IMR-90 (cell line): Measurements from ENCODE around the gene MBOAT2. TPM values are rescaled to one million over a fixed set of nuclear protein-coding genes. Genes with fewer than 3 reads are reported as not detected.

Source experiments
- ATAC-seq: fragments of 200-7000 bp; cut with Tn5 transposase; 2 replicates; pipeline ENCODE4 v1.9.1; 2020; ENCODE audit warnings: low read depth, mild to moderate bottlenecking, moderate library complexity
- BruUV-seq: library from RNA; stranded (reverse); fragments of 400-500 nt; replicated peaks from 2 replicates; lab custom pipeline; 2021; lab: Mats Ljungman, UMichigan
- CTCF ChIA-PET: fragments of 300-600 bp; formaldehyde crosslinking; extraction: SDS; loops from one replicate; lab custom pipeline; 2021; ENCODE audit warnings: antibody characterized with exemption; lab: Yijun Ruan, JAX
- POLR2A ChIA-PET: fragments of 300-600 bp; sonication (Branson Sonifier 250); formaldehyde crosslinking; loops from one replicate; lab custom pipeline; 2022; ENCODE audit warnings: antibody characterized with exemption; ENCODE audit not compliant: unreplicated experiment; lab: Charles Lee
- DNase-seq: peaks from one replicate; pipeline ENCODE4 v3.0.0; 2013
- H2AFZ ChIP-seq: replicated peaks from 2 replicates; pipeline ENCODE3; 2013; ENCODE audit warnings: low read length, mild to moderate bottlenecking; ENCODE audit not compliant: poor library complexity
- H2AK5ac ChIP-seq: 2 replicates; pipeline ENCODE4 v1.6.1; 2013; ENCODE audit warnings: low read depth, low read length, inconsistent platforms
- H2AK9ac ChIP-seq: replicated peaks from 2 replicates; pipeline ENCODE3; 2013; ENCODE audit warnings: mild to moderate bottlenecking, low read depth, low read length, moderate library complexity; ENCODE audit not compliant: poor library complexity
- H2BK120ac ChIP-seq: 2 replicates; pipeline ENCODE4 v1.6.1; 2013; ENCODE audit warnings: low read depth, low read length, inconsistent platforms
- H2BK15ac ChIP-seq: 3 replicates; pipeline ENCODE4 v1.6.1; 2013; ENCODE audit warnings: low read depth, low read length, inconsistent platforms
- H2BK20ac ChIP-seq: 2 replicates; pipeline ENCODE4 v1.6.1; 2013; ENCODE audit warnings: low read depth, mild to moderate bottlenecking, inconsistent platforms, low read length, moderate library complexity
- H2BK5ac ChIP-seq: 2 replicates; pipeline ENCODE4 v1.6.1; 2013; ENCODE audit warnings: mild to moderate bottlenecking, low read depth, low read length, inconsistent platforms; ENCODE audit not compliant: poor library complexity, severe bottlenecking
- H3K14ac ChIP-seq: replicated peaks from 2 replicates; pipeline ENCODE4 v1.6.1; 2013; ENCODE audit warnings: low read depth, low read length, inconsistent platforms
- H3K18ac ChIP-seq: 2 replicates; pipeline ENCODE4 v1.6.1; 2013; ENCODE audit warnings: low read depth, low read length, control low read depth
- H3K23ac ChIP-seq: 2 replicates; pipeline ENCODE4 v1.6.1; 2013; ENCODE audit warnings: low read depth, low read length, inconsistent platforms
- H3K27ac ChIP-seq: 2 replicates; pipeline ENCODE4 v1.5.1; 2013; ENCODE audit warnings: mild to moderate bottlenecking, control low read depth, low read length; ENCODE audit not compliant: insufficient read depth
- H3K27me3 ChIP-seq: 2 replicates; pipeline ENCODE4 v1.6.1; 2013; ENCODE audit warnings: low read length; ENCODE audit not compliant: control insufficient read depth, insufficient read depth
- H3K36me3 ChIP-seq: 2 replicates; pipeline ENCODE4 v1.6.1; 2013; ENCODE audit warnings: low read length, mixed read lengths; ENCODE audit not compliant: control insufficient read depth, insufficient read depth
- H3K4ac ChIP-seq: 2 replicates; pipeline ENCODE4 v1.6.1; 2013; ENCODE audit warnings: low read depth, low read length, inconsistent platforms
- H3K4me1 ChIP-seq: 2 replicates; pipeline ENCODE4 v1.6.1; 2013; ENCODE audit warnings: low read length, mixed read lengths; ENCODE audit not compliant: control insufficient read depth, insufficient read depth
- H3K4me2 ChIP-seq: 2 replicates; pipeline ENCODE4 v1.6.1; 2013; ENCODE audit warnings: low read depth, mild to moderate bottlenecking, control low read depth, low read length, moderate library complexity
- H3K4me3 ChIP-seq: 2 replicates; pipeline ENCODE4 v1.5.1; 2013; ENCODE audit warnings: low read depth, mild to moderate bottlenecking, control low read depth, low read length, moderate library complexity; ENCODE audit not compliant: insufficient read depth
- H3K56ac ChIP-seq: 2 replicates; pipeline ENCODE4 v1.6.1; 2013; ENCODE audit warnings: low read length, inconsistent platforms; ENCODE audit not compliant: insufficient read depth; ENCODE audit errors: extremely low read depth
- H3K79me1 ChIP-seq, 2 experiments: 2 replicates each; pipeline ENCODE4 v1.6.1; 2013; ENCODE audit warnings: low read length in 2 of 2, inconsistent platforms in 1 of 2, low read depth in 1 of 2
- H3K9ac ChIP-seq: 2 replicates; pipeline ENCODE4 v1.6.1; 2013; ENCODE audit warnings: low read depth, low read length, control low read depth
- H3K9me1 ChIP-seq: 2 replicates; pipeline ENCODE4 v1.6.1; 2013; ENCODE audit warnings: low read length, inconsistent platforms; ENCODE audit not compliant: insufficient read depth
- H3K9me3 ChIP-seq: 2 replicates; pipeline ENCODE4 v1.6.1; 2013; ENCODE audit warnings: low read length; ENCODE audit not compliant: control insufficient read depth, insufficient read depth
- H4K20me1 ChIP-seq: 2 replicates; pipeline ENCODE4 v1.6.1; 2013; ENCODE audit warnings: low read length, inconsistent platforms; ENCODE audit not compliant: insufficient read depth
- H4K5ac ChIP-seq: 2 replicates; pipeline ENCODE4 v1.6.1; 2013; ENCODE audit warnings: mild to moderate bottlenecking, low read depth, low read length, control low read depth
- H4K8ac ChIP-seq, 2 experiments: 2 replicates each; pipeline ENCODE4 v1.6.1; 2013; ENCODE audit warnings: low read depth in 2 of 2, low read length in 2 of 2, control low read depth in 1 of 2, inconsistent platforms in 1 of 2
- H4K91ac ChIP-seq: 2 replicates; pipeline ENCODE4 v1.6.1; 2013; ENCODE audit warnings: low read depth, low read length, inconsistent platforms; ENCODE audit not compliant: insufficient read depth
- BHLHE40 ChIP-seq: fragments of 150-350 bp; IDR thresholded peaks from 2 replicates; pipeline ENCODE4 v1.6.1; 2016; ENCODE audit warnings: mild to moderate bottlenecking, low read depth, low read length
- CEBPB ChIP-seq: IDR thresholded peaks from 2 replicates; pipeline ENCODE4 v1.6.1; 2012; ENCODE audit warnings: low read depth, low read length, improper control_type of control experiment
- MAZ ChIP-seq: IDR thresholded peaks from 2 replicates; pipeline ENCODE4 v1.6.1; 2012; ENCODE audit warnings: low read depth, mild to moderate bottlenecking, low read length, improper control_type of control experiment, moderate library complexity, borderline replicate concordance
- NFE2L2 ChIP-seq: fragments of 150-350 bp; IDR thresholded peaks from 2 replicates; pipeline ENCODE4 v1.6.1; 2016; ENCODE audit warnings: low read depth, mild to moderate bottlenecking, low read length
- POLR2A ChIP-seq: IDR thresholded peaks from 2 replicates; pipeline ENCODE4 v1.6.1; 2012; ENCODE audit warnings: mild to moderate bottlenecking, low read depth, low read length
- RCOR1 ChIP-seq: IDR thresholded peaks from 2 replicates; pipeline ENCODE4 v1.6.1; 2012; ENCODE audit warnings: mild to moderate bottlenecking, low read length, improper control_type of control experiment; ENCODE audit not compliant: insufficient replicate concordance
- RFX5 ChIP-seq: IDR thresholded peaks from 2 replicates; pipeline ENCODE4 v1.8.0; 2012; ENCODE audit warnings: low read depth, mild to moderate bottlenecking, low read length, moderate library complexity
- WGBS, 2 experiments: methylation state at CpG; one replicate each; pipeline versions ENCODE4 v1.1.5 to v1.1.7; 2013; ENCODE audit warnings: missing lambda C conversion rate in 2 of 2; ENCODE audit not compliant: insufficient read length in 1 of 2; ENCODE audit errors: extremely low coverage in 2 of 2; 5-methylcytosine and 5-hydroxymethylcytosine counted together
- dilution Hi-C: fragments of 300-500 bp; cut with HindIII; formaldehyde crosslinking; loops from one replicate; pipeline ENCODE4 v1.14.3; 2018; ENCODE audit warnings: low sequenced_read_pairs; ENCODE audit not compliant: unreplicated experiment
- in situ Hi-C: fragments of 300-500 bp; cut with MboI; formaldehyde crosslinking; loops from 3 replicates; pipeline ENCODE4 v1.14.3; 2019; ENCODE audit warnings: low sequenced_read_pairs, inconsistent platforms, mixed read lengths
- intact Hi-C: fragments of 100-400 bp; cut with micrococcal nuclease; formaldehyde crosslinking; loops from 2 replicates; pipeline ENCODE4 v1.10.0; 2022
- polyA plus RNA-seq, 3 experiments: library from polyadenylated mRNA; depleted of rRNA; stranded (reverse); fragments of >200 nt; gene quantifications; 2 replicates each; pipeline ENCODE4 v1.2.3, GENCODE V29; 2012; ENCODE audit warnings: low replicate concordance in 1 of 3
- total RNA-seq: library from RNA; depleted of rRNA; stranded (reverse); fragments of >200 nt; gene quantifications from 2 replicates; pipeline ENCODE4 v1.2.3, GENCODE V29; 2012
- TF ChIP-seq, protein P1 (sequence below): conservative IDR thresholded peaks from 2 replicates; pipeline ENCODE4 v1.5.1; 2012; ENCODE audit warnings: mild to moderate bottlenecking, low read depth, low read length, improper control_type of control experiment

The MBOAT2 gene
- total and polyA plus RNA-seq, 2 of the 4 experiments (the other 2 are of a cell fraction) = 33.9 to 102 TPM

DNA sequence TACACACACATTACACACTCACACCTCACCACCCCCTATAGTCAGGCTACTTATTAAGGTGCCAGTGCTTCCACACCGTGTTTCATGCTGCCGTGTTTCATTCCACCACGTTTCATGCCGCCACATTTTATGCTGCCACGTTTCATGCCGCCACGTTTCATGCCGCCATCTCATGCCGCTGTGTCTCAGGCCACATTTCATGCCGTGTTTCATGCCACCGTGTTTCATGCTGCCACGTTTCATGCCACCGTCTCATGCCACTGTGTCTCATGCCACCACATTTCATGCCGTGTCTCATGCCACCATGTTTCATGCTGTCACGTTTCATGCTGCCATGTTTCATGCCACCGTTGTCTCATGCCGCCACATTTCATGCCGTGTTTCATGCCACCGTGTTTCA is 65.1 kb downstream of the MBOAT2 start:
- Histone ChIP-seq H4K5ac (no peak overlapping the region), H2BK15ac (no peak overlapping the region), H2BK120ac (no peak overlapping the region), H3K56ac (no peak overlapping the region), H2AK5ac (no peak overlapping the region; the same call in 1 of the 2 replicates), H2BK5ac (no peak overlapping the region), H3K27me3 (no peaks in the 10 kb centered on the region), H4K91ac (no peak overlapping the region), H2AK9ac (no peak overlapping the region), H4K8ac (no peak overlapping the region), H3K4me3 (no peak overlapping the region), H3K79me1 (peaks cover 5 to 21% of the 10 kb centered on the region in 2 experiments; a peak in 3 of 4 replicates), H2BK20ac (no peak overlapping the region), H4K20me1 (no peaks in the 10 kb centered on the region), H3K4me2 (no peak overlapping the region), H3K9me3 (no peaks in the 10 kb centered on the region), H3K4ac (no peak overlapping the region), H3K14ac (no peak overlapping the region), H3K4me1 (0 out of 2 replicates have a peak, but pooled peaks cover 2% of the 10 kb centered on the region), H3K36me3 (peaks cover 21% of the 10 kb centered on the region), H3K23ac (no peak overlapping the region), H3K9me1 (peaks cover 12% of the 10 kb centered on the region), H2AFZ (no peak overlapping the region), H3K27ac (no peak overlapping the region), H3K18ac (no peak overlapping the region), H3K9ac (no peak overlapping the region)
- in situ Hi-C loops = no loop called here
- dilution Hi-C loops = no loop called here
- intact Hi-C loops = no loop called here
- CTCF ChIA-PET = no interaction called here
- 95% methylated on average over 18 of the region's 19 CpGs; no CpG with 5 or more reads in 1 of the 2 experiments for WGBS, 2 experiments
- TF ChIP-seq RCOR1 (no peak), NFE2L2 (no peak), POLR2A (no peak), MAZ (no peak), CEBPB (no peak), RFX5 (no peak), BHLHE40 (no peak)
- TF ChIP-seq, protein P1, sequence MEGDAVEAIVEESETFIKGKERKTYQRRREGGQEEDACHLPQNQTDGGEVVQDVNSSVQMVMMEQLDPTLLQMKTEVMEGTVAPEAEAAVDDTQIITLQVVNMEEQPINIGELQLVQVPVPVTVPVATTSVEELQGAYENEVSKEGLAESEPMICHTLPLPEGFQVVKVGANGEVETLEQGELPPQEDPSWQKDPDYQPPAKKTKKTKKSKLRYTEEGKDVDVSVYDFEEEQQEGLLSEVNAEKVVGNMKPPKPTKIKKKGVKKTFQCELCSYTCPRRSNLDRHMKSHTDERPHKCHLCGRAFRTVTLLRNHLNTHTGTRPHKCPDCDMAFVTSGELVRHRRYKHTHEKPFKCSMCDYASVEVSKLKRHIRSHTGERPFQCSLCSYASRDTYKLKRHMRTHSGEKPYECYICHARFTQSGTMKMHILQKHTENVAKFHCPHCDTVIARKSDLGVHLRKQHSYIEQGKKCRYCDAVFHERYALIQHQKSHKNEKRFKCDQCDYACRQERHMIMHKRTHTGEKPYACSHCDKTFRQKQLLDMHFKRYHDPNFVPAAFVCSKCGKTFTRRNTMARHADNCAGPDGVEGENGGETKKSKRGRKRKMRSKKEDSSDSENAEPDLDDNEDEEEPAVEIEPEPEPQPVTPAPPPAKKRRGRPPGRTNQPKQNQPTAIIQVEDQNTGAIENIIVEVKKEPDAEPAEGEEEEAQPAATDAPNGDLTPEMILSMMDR = no peak
- POLR2A ChIA-PET = no interaction called here
- DNase-seq = no peak
- ATAC-seq = no peak
- no TSS peak for BruUV-seq
